SK-N-SH treated with all-trans-retinoic acid at 6 μM for 48 hours (cell line): Measurements from ENCODE around the gene HMGB4.

Source experiments
- ATAC-seq: fragments of 200-7000 bp; cut with Tn5 transposase; 3 replicates; pipeline ENCODE4 v1.9.1; 2020; ENCODE audit warnings: mild to moderate bottlenecking, moderate library complexity
- ARNTL ChIP-seq: fragments of 450-650 bp; formaldehyde crosslinking; IDR thresholded peaks from 2 replicates; pipeline ENCODE4 v1.5.0; 2020; ENCODE audit warnings: low read depth, mild to moderate bottlenecking, moderate library complexity, borderline replicate concordance
- BACH2 ChIP-seq: fragments of 250-450 bp; sonication (Bioruptor Pico); IDR thresholded peaks from 2 replicates; pipeline ENCODE4 v1.9.0; 2021; ENCODE audit warnings: mild to moderate bottlenecking, borderline replicate concordance
- CSDC2 ChIP-seq: fragments of 250-450 bp; sonication (Bioruptor Pico); IDR thresholded peaks from 2 replicates; pipeline ENCODE4 v1.5.0; 2020; ENCODE audit warnings: mild to moderate bottlenecking, moderate library complexity
- ESRRG ChIP-seq: fragments of 250-450 bp; sonication (Bioruptor Pico); IDR thresholded peaks from 2 replicates; pipeline ENCODE4 v1.6.1; 2021; ENCODE audit warnings: mild to moderate bottlenecking
- GLIS3 ChIP-seq: fragments of 250-450 bp; sonication (Bioruptor Pico); IDR thresholded peaks from 2 replicates; pipeline ENCODE4 v1.5.0; 2020; ENCODE audit warnings: mild to moderate bottlenecking, moderate library complexity
- ISL1 ChIP-seq: fragments of 250-450 bp; sonication (Bioruptor Pico); IDR thresholded peaks from 2 replicates; pipeline ENCODE4 v2.1.2; 2022; ENCODE audit warnings: mild to moderate bottlenecking, moderate library complexity
- OSR1 ChIP-seq: fragments of 250-450 bp; sonication (Bioruptor Pico); IDR thresholded peaks from 2 replicates; pipeline ENCODE4 v1.8.0; 2022; ENCODE audit warnings: moderate library complexity, mild to moderate bottlenecking, inconsistent platforms
- PATZ1 ChIP-seq: fragments of 250-450 bp; sonication (Bioruptor Pico); IDR thresholded peaks from 2 replicates; pipeline ENCODE4 v1.8.0; 2020; ENCODE audit warnings: mild to moderate bottlenecking, moderate library complexity, borderline replicate concordance
- POU6F1 ChIP-seq: fragments of 250-450 bp; sonication (Bioruptor Pico); IDR thresholded peaks from 2 replicates; pipeline ENCODE4 v1.8.0; 2021; ENCODE audit warnings: low read depth, mild to moderate bottlenecking, moderate library complexity, borderline replicate concordance
- PPARA ChIP-seq: fragments of 250-450 bp; sonication (Bioruptor Pico); IDR thresholded peaks from 2 replicates; pipeline ENCODE4 v1.5.0; 2020; ENCODE audit warnings: mild to moderate bottlenecking, borderline replicate concordance
- SNAI2 ChIP-seq: fragments of 250-450 bp; sonication (Bioruptor Pico); IDR thresholded peaks from 2 replicates; pipeline ENCODE4 v1.5.0; 2020; ENCODE audit warnings: mild to moderate bottlenecking, moderate library complexity
- TOX ChIP-seq: fragments of 250-450 bp; sonication (Bioruptor Pico); IDR thresholded peaks from 2 replicates; pipeline ENCODE4 v1.8.0; 2021; ENCODE audit warnings: mild to moderate bottlenecking, moderate library complexity, borderline replicate concordance
- TSHZ2 ChIP-seq: fragments of 250-450 bp; sonication (Bioruptor Pico); IDR thresholded peaks from 2 replicates; pipeline ENCODE4 v1.5.0; 2020; ENCODE audit warnings: mild to moderate bottlenecking, moderate library complexity
- ZC3H10 ChIP-seq: fragments of 250-450 bp; sonication (Bioruptor Pico); IDR thresholded peaks from 2 replicates; pipeline ENCODE4 v1.5.1; 2021; ENCODE audit warnings: mild to moderate bottlenecking, moderate library complexity
- ZFP30 ChIP-seq: fragments of 450-650 bp; formaldehyde crosslinking; IDR thresholded peaks from 2 replicates; pipeline ENCODE4 v1.5.0; 2022; ENCODE audit warnings: mild to moderate bottlenecking, moderate library complexity
- ZNF565 ChIP-seq: fragments of 450-650 bp; formaldehyde crosslinking; conservative IDR thresholded peaks from 2 replicates; pipeline ENCODE4 v1.5.0; 2020; ENCODE audit warnings: low read depth, mild to moderate bottlenecking, moderate library complexity
- ZNF70 ChIP-seq: fragments of 450-650 bp; formaldehyde crosslinking; IDR thresholded peaks from 2 replicates; pipeline ENCODE4 v1.5.0; 2020; ENCODE audit warnings: mild to moderate bottlenecking, moderate library complexity
- TF ChIP-seq, protein P1 (sequence below): fragments of 250-450 bp; sonication (Bioruptor Pico); IDR thresholded peaks from 2 replicates; pipeline ENCODE4 v1.5.1; 2020; ENCODE audit warnings: low read depth, mild to moderate bottlenecking, moderate library complexity

The HMGB4 gene

GRCh38 chr1:33844166-33844565 lies 19.7 kb upstream of the HMGB4 start (continued):
- TF ChIP-seq, protein P1, sequence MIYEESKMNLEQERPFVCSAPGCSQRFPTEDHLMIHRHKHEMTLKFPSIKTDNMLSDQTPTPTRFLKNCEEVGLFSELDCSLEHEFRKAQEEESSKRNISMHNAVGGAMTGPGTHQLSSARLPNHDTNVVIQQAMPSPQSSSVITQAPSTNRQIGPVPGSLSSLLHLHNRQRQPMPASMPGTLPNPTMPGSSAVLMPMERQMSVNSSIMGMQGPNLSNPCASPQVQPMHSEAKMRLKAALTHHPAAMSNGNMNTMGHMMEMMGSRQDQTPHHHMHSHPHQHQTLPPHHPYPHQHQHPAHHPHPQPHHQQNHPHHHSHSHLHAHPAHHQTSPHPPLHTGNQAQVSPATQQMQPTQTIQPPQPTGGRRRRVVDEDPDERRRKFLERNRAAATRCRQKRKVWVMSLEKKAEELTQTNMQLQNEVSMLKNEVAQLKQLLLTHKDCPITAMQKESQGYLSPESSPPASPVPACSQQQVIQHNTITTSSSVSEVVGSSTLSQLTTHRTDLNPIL (CRISPR knock-in tag): no peak
- no peak for TF ChIP-seq ARNTL
- TF ChIP-seq PATZ1 (CRISPR knock-in tag): no peak
- TF ChIP-seq ZC3H10 (CRISPR knock-in tag): no peak

GRCh38 chr1:33846861-33847260 lies 17.0 kb upstream of the HMGB4 start:
- TF ChIP-seq TOX: no peak
- TF ChIP-seq PPARA (CRISPR knock-in tag): no peak
- no peak for TF ChIP-seq POU6F1
- TF ChIP-seq TSHZ2: no peak
- no peak for TF ChIP-seq ISL1 (CRISPR knock-in tag)
- TF ChIP-seq BACH2: no peak
- TF ChIP-seq, protein P1 (CRISPR knock-in tag): no peak
- no peak for TF ChIP-seq ZNF565 (CRISPR knock-in tag)
- no peak for TF ChIP-seq ESRRG (CRISPR knock-in tag)
- TF ChIP-seq GLIS3 (CRISPR knock-in tag): no peak
- ATAC-seq: no peak

DNA sequence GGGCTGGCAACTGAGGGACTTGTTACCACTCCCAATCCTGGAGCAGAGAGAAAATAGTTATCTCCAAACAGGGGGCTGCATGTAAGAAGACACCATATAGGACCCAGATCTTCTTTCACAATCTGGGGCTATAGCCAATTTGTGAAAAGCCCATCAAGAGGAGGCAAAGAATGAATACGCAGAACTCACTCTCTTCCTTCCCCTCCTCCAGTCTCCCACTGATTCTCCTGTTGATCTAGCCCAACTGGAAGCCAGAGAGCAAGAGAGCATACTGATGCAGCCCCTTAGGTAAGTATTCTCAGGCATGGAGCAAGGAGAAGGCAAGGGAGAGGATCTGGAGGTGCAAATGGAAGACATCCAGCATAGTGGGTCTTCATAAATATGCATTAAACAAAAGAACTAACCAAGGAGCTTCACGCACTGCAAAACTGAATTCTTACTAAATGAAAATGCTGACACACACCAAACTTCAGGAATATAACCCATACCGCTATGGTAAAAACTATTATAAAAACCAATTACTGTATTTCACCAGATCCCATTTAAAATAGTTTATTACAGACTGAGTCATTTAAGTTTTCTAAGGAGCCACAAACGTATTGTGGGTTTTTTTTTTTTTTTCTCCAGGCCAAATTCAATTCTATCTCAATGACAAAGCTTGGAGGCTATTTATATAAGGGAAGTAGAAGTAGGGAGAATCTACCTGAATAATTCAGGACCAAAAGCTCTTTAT lies 15.5 kb upstream of the HMGB4 start:
- ATAC-seq: no peak
- TF ChIP-seq ZNF70 (CRISPR knock-in tag) (peak; percentile 94), OSR1 (CRISPR knock-in tag) (no peak)

DNA sequence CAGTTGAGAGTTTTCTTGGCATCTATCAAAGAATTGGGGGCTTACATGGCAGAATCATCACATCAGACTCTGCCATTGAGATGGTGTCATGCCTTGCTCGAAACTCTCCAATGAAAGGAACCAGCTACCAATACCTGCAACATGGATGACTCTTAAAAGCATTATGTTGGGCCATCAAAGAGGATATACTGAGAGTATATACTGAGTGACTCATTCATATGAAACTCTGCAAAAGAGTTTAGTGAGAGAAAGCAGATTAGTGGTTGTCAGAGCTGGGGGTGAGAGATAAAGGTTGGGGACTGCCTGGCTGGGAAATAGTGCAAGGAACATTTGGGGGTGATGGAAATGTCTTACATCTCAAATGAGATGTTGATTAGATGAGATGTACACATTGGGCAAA lies 14.7 kb upstream of the HMGB4 start:
- no peak for TF ChIP-seq TOX
- no peak for TF ChIP-seq ESRRG (CRISPR knock-in tag)
- TF ChIP-seq ZFP30 (CRISPR knock-in tag): no peak
- TF ChIP-seq ZC3H10 (CRISPR knock-in tag): no peak
- TF ChIP-seq POU6F1: no peak
- TF ChIP-seq CSDC2 (CRISPR knock-in tag): no peak
- TF ChIP-seq SNAI2 (CRISPR knock-in tag): no peak
- TF ChIP-seq ZNF70 (CRISPR knock-in tag): no peak
- ATAC-seq: no peak
